Progenitor cell of endocrine pancreas (in vitro differentiated cells): ENCODE measurements around the gene INPP5D. TPM values are rescaled to one million over a fixed set of nuclear protein-coding genes. Genes with fewer than 3 reads are reported as not detected.

Experiments
- DNase-seq: peaks from one replicate; pipeline ENCODE4 v3.0.0; 2021; ENCODE audit warnings: low spot score; ENCODE audit not compliant: unreplicated experiment
- H3K27ac Mint-ChIP-seq: 2 replicates; pipeline ENCODE4 v1.8.0; 2021; ENCODE audit warnings: mild to moderate bottlenecking, moderate library complexity, mixed read lengths
- H3K27me3 Mint-ChIP-seq: 2 replicates; pipeline ENCODE4 v1.8.0; 2021; ENCODE audit warnings: mixed read lengths
- H3K36me3 Mint-ChIP-seq: 2 replicates; pipeline ENCODE4 v1.8.0; 2022; ENCODE audit warnings: mixed read lengths; ENCODE audit not compliant: insufficient read depth
- H3K4me1 Mint-ChIP-seq: 2 replicates; pipeline ENCODE4 v1.8.0; 2021; ENCODE audit warnings: low read depth, mixed read lengths
- H3K4me3 Mint-ChIP-seq: 2 replicates; pipeline ENCODE4 v1.8.0; 2021; ENCODE audit warnings: low read depth, mild to moderate bottlenecking, moderate library complexity, mixed read lengths
- H3K9me3 Mint-ChIP-seq: 2 replicates; pipeline ENCODE4 v1.8.0; 2021; ENCODE audit warnings: low read depth, mixed read lengths
- CTCF ChIP-seq: fragments of 200-600 bp; sonication (generic); IDR thresholded peaks from one replicate; pipeline ENCODE4 v1.5.0; 2021; ENCODE audit warnings: antibody characterized with exemption, mild to moderate bottlenecking; ENCODE audit not compliant: unreplicated experiment
- total RNA-seq: library from RNA; stranded (reverse); gene quantifications from 2 replicates; pipeline ENCODE4 v1.2.1, GENCODE V29; 2021

Gene INPP5D
- total RNA-seq, 1 donor from 2014 or later: 5.3 TPM

GRCh38 chr2:233165895-233166661, 105.9 kb downstream of the INPP5D start:
- no peaks in the 10 kb centered on the region for H3K36me3 Mint-ChIP-seq
- H3K4me3 Mint-ChIP-seq: no peak overlapping the region
- no peak for TF ChIP-seq CTCF
- H3K27ac Mint-ChIP-seq: no peak overlapping the region
- H3K4me1 Mint-ChIP-seq: no peaks in the 10 kb centered on the region
- peaks cover 4% of the 10 kb centered on the region for H3K27me3 Mint-ChIP-seq
- DNase-seq: no peak
- H3K9me3 Mint-ChIP-seq: no peaks in the 10 kb centered on the region

- no peak overlapping the region for H3K4me3 Mint-ChIP-seq
- H3K4me1 Mint-ChIP-seq: no peaks in the 10 kb centered on the region
- no peak for DNase-seq
- H3K9me3 Mint-ChIP-seq: no peaks in the 10 kb centered on the region
- H3K27me3 Mint-ChIP-seq: peaks cover 4% of the 10 kb centered on the region
- H3K27ac Mint-ChIP-seq: no peak overlapping the region
- no peaks in the 10 kb centered on the region for H3K36me3 Mint-ChIP-seq
- TF ChIP-seq CTCF: no peak
These were observed 108.3 kb downstream of the INPP5D start for GRCh38 chr2:233168445-233168844.

GRCh38 chr2:233168919-233169318, 108.8 kb downstream of the INPP5D start:
- Mint-ChIP-seq H3K4me3 (no peak overlapping the region), H3K36me3 (no peaks in the 10 kb centered on the region), H3K4me1 (no peaks in the 10 kb centered on the region), H3K27me3 (peaks cover 4% of the 10 kb centered on the region), H3K27ac (no peak overlapping the region), H3K9me3 (no peaks in the 10 kb centered on the region)
- no peak for DNase-seq
- TF ChIP-seq CTCF: no peak

- Mint-ChIP-seq H3K36me3 (no peaks in the 10 kb centered on the region), H3K9me3 (no peaks in the 10 kb centered on the region), H3K4me1 (no peaks in the 10 kb centered on the region), H3K27me3 (peaks cover 4% of the 10 kb centered on the region), H3K4me3 (no peak overlapping the region), H3K27ac (no peak overlapping the region)
- no peak for TF ChIP-seq CTCF
- no peak for DNase-seq
These were observed 111.2 kb downstream of the INPP5D start for GRCh38 chr2:233171344-233171743.

- no peak overlapping the region for H3K27ac Mint-ChIP-seq
- DNase-seq: no peak
- no peaks in the 10 kb centered on the region for H3K36me3 Mint-ChIP-seq
- H3K4me3 Mint-ChIP-seq: no peak overlapping the region
- no peaks in the 10 kb centered on the region for H3K9me3 Mint-ChIP-seq
- TF ChIP-seq CTCF: no peak
- H3K4me1 Mint-ChIP-seq: no peaks in the 10 kb centered on the region
- peaks cover 4% of the 10 kb centered on the region for H3K27me3 Mint-ChIP-seq
These were observed 113.0 kb downstream of the INPP5D start for GRCh38 chr2:233173115-233173514.
